Measurements from ENCODE around the gene NCOA7. TPM values are rescaled to one million over a fixed set of nuclear protein-coding genes. Genes with fewer than 3 reads are reported as not detected.

Gene NCOA7
- total RNA-seq, 1 donor from 2014 or later = 7.7 TPM

GRCh38 chr6:125919618-125920017, 128.9 kb downstream of the NCOA7 start:
- peaks cover 9% of the 10 kb centered on the region for H3K36me3 Mint-ChIP-seq
- H3K4me1 Mint-ChIP-seq = peaks cover 10% of the 10 kb centered on the region
- H3K27ac Mint-ChIP-seq = no peak overlapping the region
- Histone ChIP-seq H3K36me3 (no peaks in the 10 kb centered on the region), H2AFZ (replicated peaks) (no peak overlapping the region), H3K4me1 (peaks cover 16% of the 10 kb centered on the region), H3K9me3 (ENCODE audit: low read depth) (no peaks in the 10 kb centered on the region), H3F3A (ENCODE audit: low read depth) (no peaks in the 10 kb centered on the region), H3K27ac (no peak overlapping the region), H3K9ac (no peak overlapping the region), H3K4me2 (no peak overlapping the region), H3K27me3 (no peaks in the 10 kb centered on the region), H4K20me1 (ENCODE audit: low read depth) (no peaks in the 10 kb centered on the region), H3K79me2 (ENCODE audit: low read depth) (no peaks in the 10 kb centered on the region), H3K4me3 (no peak overlapping the region)
- TF ChIP-seq EZH2 (IDR thresholded peaks at IDR 0.05) (no peak), CTCF (IDR thresholded peaks at IDR 0.05) (no peak), EZH2phosphoT487 (IDR thresholded peaks at IDR 0.05) (no peak)
- DNase-seq (ENCODE audit: low spot score) = no peak
- H3K27me3 Mint-ChIP-seq (ENCODE audit: insufficient read depth, low read depth) = no peaks in the 10 kb centered on the region
- H3K9me3 Mint-ChIP-seq = no peaks in the 10 kb centered on the region
- no peak overlapping the region for H3K4me3 Mint-ChIP-seq

GRCh38 chr6:125922322-125922860, 131.6 kb downstream of the NCOA7 start:
- Histone ChIP-seq H3F3A (ENCODE audit: low read depth) (no peaks in the 10 kb centered on the region), H3K4me3 (no peak overlapping the region), H3K79me2 (ENCODE audit: low read depth) (no peaks in the 10 kb centered on the region), H3K4me2 (no peak overlapping the region), H3K9me3 (ENCODE audit: low read depth) (no peaks in the 10 kb centered on the region), H3K27me3 (no peaks in the 10 kb centered on the region), H3K4me1 (peaks cover 16% of the 10 kb centered on the region), H3K27ac (no peak overlapping the region), H3K9ac (no peak overlapping the region), H4K20me1 (ENCODE audit: low read depth) (no peaks in the 10 kb centered on the region), H2AFZ (replicated peaks) (no peak overlapping the region), H3K36me3 (no peaks in the 10 kb centered on the region)
- H3K27ac Mint-ChIP-seq = no peak overlapping the region
- TF ChIP-seq CTCF (IDR thresholded peaks at IDR 0.05) (no peak), EZH2phosphoT487 (IDR thresholded peaks at IDR 0.05) (no peak), EZH2 (IDR thresholded peaks at IDR 0.05) (no peak)
- H3K4me1 Mint-ChIP-seq = peaks cover 10% of the 10 kb centered on the region
- H3K27me3 Mint-ChIP-seq (ENCODE audit: insufficient read depth, low read depth) = no peaks in the 10 kb centered on the region
- no peaks in the 10 kb centered on the region for H3K9me3 Mint-ChIP-seq
- no peak for DNase-seq (ENCODE audit: low spot score)
- peaks cover 6% of the 10 kb centered on the region for H3K36me3 Mint-ChIP-seq
- no peak overlapping the region for H3K4me3 Mint-ChIP-seq

DNA sequence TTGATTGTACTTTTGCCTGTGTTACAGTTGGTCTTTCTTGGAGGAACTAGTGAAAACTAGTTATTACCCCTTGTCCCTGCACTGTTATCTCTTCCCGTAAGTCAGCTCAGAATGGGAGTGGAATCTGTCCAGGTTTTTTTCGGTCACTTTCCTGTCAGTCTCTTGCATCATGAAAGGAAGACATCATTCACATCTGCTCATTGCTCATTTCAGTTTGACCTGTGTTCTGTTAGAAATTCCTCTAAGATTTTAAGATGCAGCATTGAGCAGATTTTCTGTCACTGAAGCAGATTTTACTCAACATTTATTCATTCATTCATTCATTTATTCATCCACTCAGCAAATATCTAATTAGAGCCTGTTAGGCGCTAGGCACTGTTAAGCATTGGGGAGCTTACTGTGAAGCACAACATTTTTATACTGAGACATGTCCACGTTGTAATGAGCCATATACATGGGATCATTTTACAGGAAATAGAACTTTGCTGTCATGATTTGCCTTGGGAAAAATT, 132.7 kb downstream of the NCOA7 start:
- no peak overlapping the region for H3K9ac ChIP-seq
- Mint-ChIP-seq H3K27me3 (ENCODE audit: insufficient read depth, low read depth) (no peaks in the 10 kb centered on the region), H3K4me3 (no peak overlapping the region), H3K4me1 (peaks cover 10% of the 10 kb centered on the region), H3K36me3 (peaks cover 6% of the 10 kb centered on the region), H3K27ac (no peak overlapping the region), H3K9me3 (no peaks in the 10 kb centered on the region)
- no peaks in the 10 kb centered on the region for H3F3A ChIP-seq (ENCODE audit: low read depth)
- no peak overlapping the region for H3K4me3 ChIP-seq
- no peaks in the 10 kb centered on the region for H3K9me3 ChIP-seq (ENCODE audit: low read depth)
- H3K27ac ChIP-seq = no peak overlapping the region
- peaks cover 7% of the 10 kb centered on the region for H3K4me1 ChIP-seq
- H3K27me3 ChIP-seq = no peaks in the 10 kb centered on the region
- H3K36me3 ChIP-seq = no peaks in the 10 kb centered on the region
- no peaks in the 10 kb centered on the region for H4K20me1 ChIP-seq (ENCODE audit: low read depth)
- no peak overlapping the region for H2AFZ ChIP-seq (replicated peaks)
- TF ChIP-seq EZH2phosphoT487 (IDR thresholded peaks at IDR 0.05) = no peak
- TF ChIP-seq EZH2 (IDR thresholded peaks at IDR 0.05) = no peak
- TF ChIP-seq CTCF (IDR thresholded peaks at IDR 0.05) = no peak
- no peak for DNase-seq (ENCODE audit: low spot score)
- H3K79me2 ChIP-seq (ENCODE audit: low read depth) = no peaks in the 10 kb centered on the region
- H3K4me2 ChIP-seq = no peak overlapping the region
